Stimulated activated CD8-positive, alpha-beta memory T cell treated with anti-CD3 and anti-CD28 coated beads, Interleukin-15, amount 100 ng/mL, for 48 hours (primary cell): Measurements from ENCODE around the gene VPS9D1.
A peak's percentile ranks its signal among the peaks of the same experiment; 100 is the strongest.
"Not testable (repeated sequence)": the region's sequence is repeated elsewhere in the genome, so short reads cannot be mapped to it uniquely, and the experiment has no call there.

Experiments used
- DNase-seq, 2 donors: peaks; one replicate each; pipeline ENCODE4 v3.0.0-alpha.2; 2020; ENCODE audit warnings: low read depth in 2 of 2

Gene VPS9D1

GRCh38 chr16:89664238-89664637 is 56.5 kb downstream of the VPS9D1 start:
- not testable (repeated sequence) for DNase-seq

GRCh38 chr16:89661215-89661614 is 59.5 kb downstream of the VPS9D1 start:
- no peak for DNase-seq

- DNase-seq = no peak
Observed at GRCh38 chr16:89660146-89660545, 60.6 kb downstream of the VPS9D1 start.

DNA sequence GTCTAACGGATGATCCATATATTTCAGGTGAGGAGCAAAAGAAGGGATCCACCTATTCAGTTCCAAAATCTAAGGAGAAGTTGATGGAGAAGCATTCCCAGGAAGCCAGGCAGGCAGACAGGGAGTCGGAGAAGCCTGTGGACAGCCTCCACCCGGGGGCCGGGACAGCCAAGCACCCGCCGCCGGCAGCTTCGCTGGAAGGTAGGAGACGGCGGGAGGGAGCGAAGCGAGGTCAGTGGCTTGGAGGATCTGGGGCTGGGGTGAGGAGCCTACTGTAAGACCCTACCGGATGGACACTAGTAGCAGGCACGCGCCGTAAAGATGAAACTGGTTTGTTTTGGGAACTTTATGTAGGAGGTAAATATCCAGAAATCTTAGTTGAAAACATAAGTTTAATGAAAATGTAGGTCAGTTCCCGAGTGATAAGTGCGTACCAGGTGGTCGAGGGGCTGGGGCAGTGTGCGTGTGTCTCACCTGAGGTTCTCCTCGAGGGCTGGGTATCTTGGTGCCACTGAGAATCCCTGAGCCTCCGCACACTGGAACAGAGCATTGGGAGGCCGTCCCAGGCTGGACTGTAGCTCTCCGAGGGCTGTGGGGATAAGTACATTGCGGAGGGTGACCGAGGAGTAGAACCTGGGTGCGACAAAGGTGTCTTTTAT is 62.3 kb downstream of the VPS9D1 start:
- DNase-seq = no peak

DNA sequence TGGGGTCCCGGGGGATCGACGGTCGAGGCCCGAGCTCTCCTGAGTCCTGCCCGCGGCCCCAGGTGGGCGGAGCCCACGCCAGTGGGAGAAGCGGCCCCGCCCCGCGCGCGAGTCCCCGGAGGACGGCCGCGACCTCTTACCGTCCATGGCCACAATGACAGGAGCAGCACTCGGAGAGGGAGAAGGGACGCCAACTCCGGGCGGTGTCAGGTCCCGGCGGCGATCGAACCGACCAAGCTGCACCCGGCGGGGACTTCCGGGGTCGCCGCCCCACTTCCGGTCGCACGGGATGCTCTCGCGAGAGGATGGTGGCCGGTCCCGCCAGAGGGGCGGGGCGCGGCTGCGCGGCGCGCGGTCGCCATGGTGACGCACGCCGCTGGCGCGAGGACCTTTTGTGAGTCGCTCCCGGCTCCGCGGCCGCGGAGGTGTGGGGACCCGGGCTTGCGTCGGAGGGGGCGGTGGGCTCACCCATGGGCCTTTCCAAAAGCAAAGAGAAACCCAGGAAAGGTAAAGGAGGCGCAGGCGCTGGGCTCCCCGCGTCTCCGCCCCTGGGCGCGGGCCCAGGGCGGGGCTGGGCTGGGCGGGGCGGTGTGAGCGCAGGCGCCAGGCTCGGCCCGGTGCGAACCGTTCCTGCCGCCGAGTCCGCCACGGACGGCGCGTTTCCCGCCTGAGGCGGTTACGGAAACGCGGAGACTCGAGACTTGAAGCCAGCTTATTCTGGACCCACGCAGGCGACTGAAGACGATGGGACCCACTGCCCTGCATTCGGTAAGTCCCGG is 63.1 kb downstream of the VPS9D1 start, which contains the start of the genes CHMP1A and SPATA33:
TSS of gene CHMP1A (minus strand) at position 267 of the 779 bp plus-strand sequence. CDS start at position 147, 120 bp downstream.
TSS of gene SPATA33 (plus strand) at position 395 of the 779 bp plus-strand sequence. CDS start at position 471, 76 bp downstream.
- peak; percentile 86 to 88 for DNase-seq
